Measurements from ENCODE around the gene WDR64. TPM values are rescaled to one million over a fixed set of nuclear protein-coding genes. Genes with fewer than 3 reads are reported as not detected.

Gene WDR64
- polyA plus RNA-seq, 2 of the 4 experiments (the other 2 are of a cell fraction): not detected

DNA sequence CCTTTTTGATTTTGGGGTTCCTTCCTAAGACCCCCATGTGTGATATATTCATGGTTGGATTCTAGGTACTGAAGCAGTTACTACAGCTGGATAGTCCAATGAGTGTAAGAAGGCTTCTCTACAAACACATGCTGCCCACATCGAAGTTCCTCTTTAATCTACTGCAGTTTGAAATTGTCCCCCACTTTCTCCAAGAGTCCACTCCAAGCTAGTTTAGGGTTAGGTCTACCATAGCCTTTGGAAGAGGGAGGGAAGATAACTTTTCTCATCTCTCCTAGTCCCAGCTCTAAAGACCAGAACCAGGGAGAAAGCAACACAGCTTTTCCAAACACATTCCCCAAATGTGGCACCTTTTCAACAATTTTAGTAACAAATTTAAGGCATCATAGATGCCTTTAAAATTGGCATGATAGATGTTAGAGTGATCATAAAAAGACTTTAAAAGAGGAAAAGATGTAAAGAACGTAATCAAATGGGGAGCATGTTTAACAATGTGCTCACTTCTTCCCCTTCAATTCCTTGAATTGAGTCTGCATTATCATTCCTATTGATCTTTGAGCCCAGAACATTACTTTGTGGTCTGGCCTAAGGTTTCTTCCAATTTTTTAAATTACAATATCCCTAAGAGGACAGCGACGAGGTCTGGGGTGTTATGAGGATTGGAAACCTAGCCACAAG lies 194.9 kb downstream of the WDR64 start:
- peak overlapping the region; percentile 81 for H3K4me3 ChIP-seq
- ATAC-seq (no peak), DNase-seq (ENCODE audit: low read depth in 1 of 2, low spot score in 1 of 2) (no peak), FAIRE-seq (no peak)
- no peaks in the 10 kb centered on the region for H3K9me3 ChIP-seq
- H3K27ac ChIP-seq: peak overlapping the region; percentile 94 to 99
- ChIA-PET POLR2A (interaction anchor here (0.6 kb wide), 1 partner anchor 111 kb away, joined by 3 read pairs; no protein-coding TSS in a partner anchor), CTCF (interaction anchor here (1.5 to 8.5 kb wide), 4 partner anchors 9 to 236 kb away, joined by 5 to 48 read pairs (median 8); partner anchors contain the start of gene MAP1LC3C)
- TF ChIP-seq RCOR1 (IDR thresholded peaks at IDR 0.05; ENCODE audit: low read depth, low read length): no peak
- 0 out of 2 replicates have a peak, but pooled peaks have one; percentile 3 for TF ChIP-seq PHF8 (IDR thresholded peaks at IDR 0.05; ENCODE audit: borderline replicate concordance, low read depth)
- TF ChIP-seq POLR2AphosphoS2 (conservative IDR thresholded peaks at IDR 0.05; ENCODE audit: low read length): no peak
- TF ChIP-seq CHD2 (IDR thresholded peaks at IDR 0.05; ENCODE audit: low read length, partially characterized antibody): no peak
- TF ChIP-seq MYC (IDR thresholded peaks at IDR 0.05; ENCODE audit: borderline replicate concordance, low read length): no peak
- H3K4me1 ChIP-seq: peaks cover 16% of the 10 kb centered on the region
- 82% methylated on average over 4 of the region's 4 CpGs for WGBS (ENCODE audit: missing lambda C conversion rate)
- H3K4me2 ChIP-seq: peak overlapping the region; percentile 85

DNA sequence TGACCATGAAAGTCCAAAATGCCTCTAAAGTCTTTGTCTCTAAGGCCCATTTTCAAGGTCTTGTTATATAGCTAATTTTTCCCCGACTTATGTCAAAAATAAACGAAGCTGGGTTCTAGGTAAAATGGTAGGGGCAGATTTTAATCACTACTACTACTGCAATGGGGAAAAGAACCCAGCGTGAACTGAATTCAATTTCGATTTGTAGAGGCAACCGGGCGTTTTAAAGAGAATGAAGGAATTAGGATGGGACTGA lies 195.4 kb downstream of the WDR64 start:
- Histone ChIP-seq H3K4me3 (peak overlapping the region; percentile 81), H3K9me3 (no peaks in the 10 kb centered on the region), H3K27ac (peak overlapping the region; percentile 94 to 99), H3K4me2 (peak overlapping the region; percentile 85), H3K4me1 (peaks cover 16% of the 10 kb centered on the region)
- no peak for FAIRE-seq
- TF ChIP-seq CBX8 (IDR thresholded peaks at IDR 0.05) (no peak), PHF8 (IDR thresholded peaks at IDR 0.05; ENCODE audit: borderline replicate concordance, low read depth) (0 out of 2 replicates have a peak, but pooled peaks have one; percentile 3), HOXB5 (CRISPR knock-in tag; IDR thresholded peaks at IDR 0.05) (no peak), MAFK (IDR thresholded peaks at IDR 0.05; ENCODE audit: partially characterized antibody) (no peak), EP300 (IDR thresholded peaks at IDR 0.05) (no peak), ZNF302 (CRISPR knock-in tag; IDR thresholded peaks at IDR 0.05) (no peak)
- TF ChIP-seq, protein P1, sequence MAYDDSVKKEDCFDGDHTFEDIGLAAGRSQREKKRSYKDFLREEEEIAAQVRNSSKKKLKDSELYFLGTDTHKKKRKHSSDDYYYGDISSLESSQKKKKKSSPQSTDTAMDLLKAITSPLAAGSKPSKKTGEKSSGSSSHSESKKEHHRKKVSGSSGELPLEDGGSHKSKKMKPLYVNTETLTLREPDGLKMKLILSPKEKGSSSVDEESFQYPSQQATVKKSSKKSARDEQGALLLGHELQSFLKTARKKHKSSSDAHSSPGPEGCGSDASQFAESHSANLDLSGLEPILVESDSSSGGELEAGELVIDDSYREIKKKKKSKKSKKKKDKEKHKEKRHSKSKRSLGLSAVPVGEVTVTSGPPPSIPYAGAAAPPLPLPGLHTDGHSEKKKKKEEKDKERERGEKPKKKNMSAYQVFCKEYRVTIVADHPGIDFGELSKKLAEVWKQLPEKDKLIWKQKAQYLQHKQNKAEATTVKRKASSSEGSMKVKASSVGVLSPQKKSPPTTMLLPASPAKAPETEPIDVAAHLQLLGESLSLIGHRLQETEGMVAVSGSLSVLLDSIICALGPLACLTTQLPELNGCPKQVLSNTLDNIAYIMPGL (CRISPR knock-in tag; IDR thresholded peaks at IDR 0.05; ENCODE audit: borderline replicate concordance): no peak
- WGBS (ENCODE audit: missing lambda C conversion rate): 8% methylated on average over 6 of the region's 6 CpGs
- CTCF ChIA-PET: interaction anchor here (1.2 to 8.5 kb wide), 5 partner anchors 10 to 236 kb away, joined by 3 to 48 read pairs (median 5); partner anchors contain the start of gene MAP1LC3C
- DNase-seq (ENCODE audit: low read depth in 1 of 2, low spot score in 1 of 2): no peak
- POLR2A ChIA-PET: interaction anchor here (0.6 kb wide), 1 partner anchor 111 kb away, joined by 3 read pairs; no protein-coding TSS in a partner anchor
- no peak for ATAC-seq

DNA sequence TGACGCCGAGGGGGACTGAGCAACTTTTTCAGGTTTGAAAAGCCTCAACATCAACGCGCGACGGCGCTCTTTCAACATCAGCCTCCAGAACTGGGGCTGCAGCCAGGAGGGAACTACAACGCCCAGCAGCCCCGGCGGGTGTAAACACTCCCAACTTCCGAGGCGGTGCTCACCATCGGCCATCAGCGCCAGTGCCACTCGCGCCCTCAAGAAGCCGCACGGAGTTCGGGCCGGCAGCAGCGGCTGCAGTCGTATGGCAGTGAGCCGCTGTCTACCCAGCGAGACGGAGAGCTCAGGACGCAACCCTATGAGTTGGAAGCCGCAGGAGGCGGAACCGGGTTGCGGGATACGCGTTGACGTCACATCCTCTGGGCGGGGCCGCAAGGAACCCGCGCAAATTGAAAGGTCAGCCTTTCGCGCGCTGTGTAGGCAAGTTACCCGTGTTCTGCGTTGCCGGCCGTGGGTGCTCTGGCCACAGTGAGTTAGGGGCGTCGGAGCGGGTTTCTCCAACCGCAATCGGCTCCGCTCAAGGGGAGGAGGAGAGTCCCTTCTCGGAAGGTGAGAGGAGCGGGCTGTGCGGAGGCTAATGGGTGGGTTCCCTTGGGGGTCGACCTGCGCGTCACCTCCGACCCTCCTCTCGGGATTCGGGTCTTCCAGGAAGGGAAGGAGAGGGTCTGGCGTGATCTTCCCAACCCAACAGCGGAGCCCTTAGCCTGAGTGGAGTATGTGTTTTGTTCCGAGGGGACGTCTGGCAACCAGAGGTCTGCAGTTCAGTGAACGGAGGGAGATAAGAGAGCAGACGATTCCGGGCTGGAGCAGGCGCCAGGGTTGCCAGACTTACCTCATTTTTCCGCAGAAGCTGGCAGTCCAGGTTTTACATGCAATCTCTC lies 196.0 kb downstream of the WDR64 start, which contains the start of gene EXO1:
EXO1 (plus strand) TSS at position 409 of the 890 bp plus-strand sequence. CDS start 2,222 bp downstream, outside the sequence.
- 1% methylated on average over 46 of the region's 68 CpGs for WGBS (ENCODE audit: missing lambda C conversion rate)
- CTCF ChIA-PET: interaction anchor here (1.2 to 8.5 kb wide), 5 partner anchors 10 to 237 kb away, joined by 3 to 48 read pairs (median 5); partner anchors contain the start of gene MAP1LC3C
- no peak for FAIRE-seq
- Histone ChIP-seq H3K4me2 (peak within 1 kb of the TSS; percentile 93), H3K9me3 (no peaks in the 10 kb centered on the region), H3K4me1 (peaks cover 16% of the 10 kb centered on the region), H3K27ac (peak within 1 kb of the TSS; percentile 94 to 99), H3K4me3 (peak within 1 kb of the TSS; percentile 81)
- peak; percentile 93 to 98 for DNase-seq (ENCODE audit: low read depth in 1 of 2, low spot score in 1 of 2)
- ATAC-seq: peak; percentile 96 to 97
- TF ChIP-seq CEBPB (IDR thresholded peaks at IDR 0.05) (no peak; a peak in 1 of 4 replicates), CHD4 (IDR thresholded peaks at IDR 0.05; ENCODE audit: borderline replicate concordance) (no peak), HEYL (CRISPR knock-in tag; IDR thresholded peaks at IDR 0.05) (no peak), KDM5A (IDR thresholded peaks at IDR 0.05) (peak; percentile 91), PHF8 (IDR thresholded peaks at IDR 0.05; ENCODE audit: borderline replicate concordance, low read depth) (0 out of 2 replicates have a peak, but pooled peaks have one; percentile 37), HOXB5 (CRISPR knock-in tag; IDR thresholded peaks at IDR 0.05) (no peak), MAFK (IDR thresholded peaks at IDR 0.05; ENCODE audit: partially characterized antibody) (peak; percentile 89), JUN (IDR thresholded peaks at IDR 0.05) (peak in 1 of 2 experiments; percentile 77; a peak in 3 of 5 replicates), POLR2A (IDR thresholded peaks at IDR 0.05; ENCODE audit: low read length) (peak; percentile 54), RAD21 (conservative IDR thresholded peaks at IDR 0.05 in 1 of 2, IDR thresholded peaks at IDR 0.05 in 1 of 2) (peak; percentile 59 to 61), HDAC2 (IDR thresholded peaks at IDR 0.05) (peak; percentile 97), SMC3 (IDR thresholded peaks at IDR 0.05) (peak; percentile 62)
- TF ChIP-seq, protein P2, sequence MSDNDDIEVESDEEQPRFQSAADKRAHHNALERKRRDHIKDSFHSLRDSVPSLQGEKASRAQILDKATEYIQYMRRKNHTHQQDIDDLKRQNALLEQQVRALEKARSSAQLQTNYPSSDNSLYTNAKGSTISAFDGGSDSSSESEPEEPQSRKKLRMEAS (IDR thresholded peaks at IDR 0.05): peak; percentile 73
- TF ChIP-seq, protein P3, sequence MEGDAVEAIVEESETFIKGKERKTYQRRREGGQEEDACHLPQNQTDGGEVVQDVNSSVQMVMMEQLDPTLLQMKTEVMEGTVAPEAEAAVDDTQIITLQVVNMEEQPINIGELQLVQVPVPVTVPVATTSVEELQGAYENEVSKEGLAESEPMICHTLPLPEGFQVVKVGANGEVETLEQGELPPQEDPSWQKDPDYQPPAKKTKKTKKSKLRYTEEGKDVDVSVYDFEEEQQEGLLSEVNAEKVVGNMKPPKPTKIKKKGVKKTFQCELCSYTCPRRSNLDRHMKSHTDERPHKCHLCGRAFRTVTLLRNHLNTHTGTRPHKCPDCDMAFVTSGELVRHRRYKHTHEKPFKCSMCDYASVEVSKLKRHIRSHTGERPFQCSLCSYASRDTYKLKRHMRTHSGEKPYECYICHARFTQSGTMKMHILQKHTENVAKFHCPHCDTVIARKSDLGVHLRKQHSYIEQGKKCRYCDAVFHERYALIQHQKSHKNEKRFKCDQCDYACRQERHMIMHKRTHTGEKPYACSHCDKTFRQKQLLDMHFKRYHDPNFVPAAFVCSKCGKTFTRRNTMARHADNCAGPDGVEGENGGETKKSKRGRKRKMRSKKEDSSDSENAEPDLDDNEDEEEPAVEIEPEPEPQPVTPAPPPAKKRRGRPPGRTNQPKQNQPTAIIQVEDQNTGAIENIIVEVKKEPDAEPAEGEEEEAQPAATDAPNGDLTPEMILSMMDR (IDR thresholded peaks at IDR 0.05): peak; percentile 64
- TF ChIP-seq, protein P4, sequence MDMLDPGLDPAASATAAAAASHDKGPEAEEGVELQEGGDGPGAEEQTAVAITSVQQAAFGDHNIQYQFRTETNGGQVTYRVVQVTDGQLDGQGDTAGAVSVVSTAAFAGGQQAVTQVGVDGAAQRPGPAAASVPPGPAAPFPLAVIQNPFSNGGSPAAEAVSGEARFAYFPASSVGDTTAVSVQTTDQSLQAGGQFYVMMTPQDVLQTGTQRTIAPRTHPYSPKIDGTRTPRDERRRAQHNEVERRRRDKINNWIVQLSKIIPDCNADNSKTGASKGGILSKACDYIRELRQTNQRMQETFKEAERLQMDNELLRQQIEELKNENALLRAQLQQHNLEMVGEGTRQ (IDR thresholded peaks at IDR 0.05): no peak
- TF ChIP-seq, protein P5, sequence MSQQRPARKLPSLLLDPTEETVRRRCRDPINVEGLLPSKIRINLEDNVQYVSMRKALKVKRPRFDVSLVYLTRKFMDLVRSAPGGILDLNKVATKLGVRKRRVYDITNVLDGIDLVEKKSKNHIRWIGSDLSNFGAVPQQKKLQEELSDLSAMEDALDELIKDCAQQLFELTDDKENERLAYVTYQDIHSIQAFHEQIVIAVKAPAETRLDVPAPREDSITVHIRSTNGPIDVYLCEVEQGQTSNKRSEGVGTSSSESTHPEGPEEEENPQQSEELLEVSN (IDR thresholded peaks at IDR 0.05; ENCODE audit: borderline replicate concordance, low read depth): peak; percentile 83
- POLR2A ChIA-PET: interaction anchor here (0.6 kb wide), 1 partner anchor 112 kb away, joined by 3 read pairs; no protein-coding TSS in a partner anchor

All from A549 (cell line).